NCI-H526 (cell line): Measurements from ENCODE around the gene PPIP5K1.

Experiments
- DNase-seq, 2 experiments: peaks; one replicate each; lab custom pipeline; 2025; lab: John Stamatoyannopoulos, UW

PPIP5K1 gene

DNA sequence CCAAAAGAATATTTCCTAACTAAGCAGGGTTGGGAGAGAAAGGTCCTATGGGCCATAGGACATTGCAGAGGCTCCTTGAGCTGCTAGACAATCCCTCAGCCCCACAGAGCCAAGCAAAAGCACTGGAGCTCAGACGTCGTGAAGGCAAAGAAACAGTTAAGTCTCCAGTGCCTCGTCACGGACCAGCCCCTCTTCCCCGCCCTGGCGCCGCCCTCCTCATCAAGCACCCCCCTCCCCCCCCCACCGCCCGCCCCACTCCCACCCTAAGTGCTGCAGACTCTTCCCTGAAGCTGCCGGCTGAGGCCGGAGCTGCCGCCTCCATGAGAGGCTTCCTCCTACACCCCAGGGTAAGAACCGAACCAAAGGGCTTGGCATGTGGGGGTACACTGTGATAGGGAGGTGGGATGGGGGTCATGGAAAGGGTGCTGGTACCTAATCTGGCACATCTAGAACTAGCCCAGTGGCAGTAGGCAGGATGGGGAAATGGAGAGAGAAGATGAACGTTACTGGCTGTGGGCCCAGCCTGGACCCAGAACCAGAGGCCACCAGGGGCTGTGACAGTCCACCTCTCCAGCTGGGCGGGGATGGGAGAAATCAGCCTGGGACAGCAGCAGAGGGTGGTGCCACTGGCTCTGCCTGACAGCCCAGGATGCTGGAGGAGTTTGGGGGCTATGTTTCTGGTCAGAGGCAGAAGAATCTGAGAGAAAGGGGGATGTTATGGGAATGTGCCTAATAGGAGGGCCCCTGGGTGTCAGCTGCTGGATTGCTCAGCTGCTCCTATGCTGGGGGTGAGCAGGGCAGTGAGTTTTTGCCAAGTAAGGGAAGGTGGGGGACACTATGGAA is 72.4 kb downstream of the PPIP5K1 start, which contains the start of gene MAP1A:
Gene MAP1A (plus strand): TSS at position 255 of the 843 bp plus-strand sequence. CDS start 3,866 bp downstream, outside the sequence.
- DNase-seq, result peak in 1 of 2 experiments; percentile 48

DNA sequence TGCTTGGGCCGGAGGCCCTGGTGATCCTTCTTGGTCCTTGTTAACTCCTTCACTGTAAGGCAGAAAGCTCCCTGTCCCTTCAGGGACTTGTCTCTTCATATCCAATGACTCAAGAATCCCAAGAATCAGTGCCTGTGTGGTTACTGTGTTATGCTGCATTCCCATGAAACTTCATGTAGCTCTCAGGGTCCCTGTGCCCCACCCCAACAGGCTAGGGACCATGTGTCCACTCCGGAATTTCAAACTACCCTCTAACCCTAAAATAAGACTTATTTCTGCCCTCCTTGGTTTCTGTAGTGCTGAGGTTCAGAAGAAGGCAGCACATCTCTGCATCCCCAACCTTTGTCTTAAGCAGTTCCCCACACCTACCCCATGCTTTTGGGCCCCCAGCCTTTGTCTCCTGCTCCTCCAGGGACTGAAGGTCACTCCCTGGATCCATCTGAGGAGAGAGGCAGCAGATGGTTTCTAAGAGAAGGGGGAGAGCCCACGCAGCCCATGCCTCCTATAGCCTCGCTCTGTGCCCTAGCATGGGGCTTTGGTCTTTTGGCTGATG is 73.1 kb downstream of the PPIP5K1 start:
- no peak for DNase-seq

DNA sequence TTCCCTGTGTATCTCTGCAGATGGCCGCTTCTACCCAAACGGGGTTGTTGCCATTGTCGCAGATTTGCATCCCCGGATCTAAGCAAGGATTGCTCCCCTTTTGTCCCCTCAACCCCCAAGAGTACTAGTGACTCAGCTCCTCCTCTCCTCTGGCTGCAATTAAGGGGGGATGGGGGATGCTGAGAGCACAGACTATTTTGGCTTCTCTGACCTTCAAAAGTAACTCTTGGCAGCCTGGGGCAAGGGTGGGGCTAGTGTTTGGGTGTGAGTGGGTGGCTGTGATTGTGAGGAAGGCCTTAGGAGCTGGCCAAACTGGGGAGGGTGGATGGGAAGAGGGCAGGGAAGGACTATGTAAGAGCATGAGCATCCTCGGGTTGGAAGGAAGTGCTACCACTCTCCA is 73.8 kb downstream of the PPIP5K1 start:
- DNase-seq, result no peak

DNA sequence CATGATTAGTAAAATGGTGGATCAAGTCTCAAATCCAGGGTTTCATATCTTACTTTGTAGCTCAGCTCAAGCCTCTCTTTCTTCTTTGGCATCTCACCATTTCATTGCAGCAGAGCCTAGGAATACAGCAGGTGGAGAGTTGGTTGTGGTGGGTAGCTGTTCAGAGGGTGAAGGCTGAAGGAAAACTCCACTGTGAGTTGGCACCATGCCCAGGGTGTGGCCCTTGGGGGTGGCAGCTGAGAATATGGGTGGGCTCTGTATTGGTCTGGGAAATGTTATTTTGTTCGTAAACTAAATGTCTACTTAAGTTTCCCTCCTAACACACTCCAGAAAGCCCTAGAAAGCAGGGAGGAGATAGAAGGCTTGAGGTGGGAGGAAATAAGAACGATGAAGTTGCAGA is 74.3 kb downstream of the PPIP5K1 start:
- DNase-seq, result no peak

DNA sequence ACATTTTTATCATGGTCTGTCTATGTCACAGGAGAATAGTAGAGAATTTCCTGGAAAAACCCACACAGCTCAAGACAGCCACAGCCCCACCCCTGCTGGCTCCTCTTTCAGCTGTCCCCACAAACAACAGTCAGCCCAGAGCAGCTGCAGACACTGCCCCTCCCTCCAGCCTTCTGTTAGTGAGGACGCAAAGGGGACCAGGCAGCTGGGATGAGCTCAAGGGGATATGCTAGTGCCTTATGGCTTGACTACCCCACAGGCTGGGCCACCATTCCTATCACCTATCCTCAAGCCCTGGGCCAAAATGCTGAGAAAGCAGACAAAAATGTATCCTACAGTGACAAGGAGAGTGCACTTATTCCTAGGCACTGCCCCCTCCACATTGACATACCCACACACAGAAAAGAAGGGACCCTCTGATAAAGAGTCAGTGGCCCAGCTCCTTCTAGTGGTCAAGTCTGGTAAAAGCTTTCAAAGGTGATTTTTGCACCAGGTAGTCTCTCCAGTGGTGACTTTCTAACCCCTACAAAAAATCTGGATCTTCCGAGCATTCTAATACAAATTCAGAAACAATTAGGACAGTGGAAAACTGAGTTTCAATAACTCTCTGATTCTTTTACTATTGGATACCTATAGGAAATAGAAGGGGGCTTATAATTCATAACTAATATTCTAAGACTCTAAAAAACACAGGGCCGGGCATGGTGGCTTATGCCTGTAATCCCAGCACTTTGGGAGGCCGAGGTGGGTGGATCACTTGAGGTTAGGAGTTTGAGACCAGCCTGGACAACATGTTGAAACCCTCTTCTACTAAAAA is 75.6 kb downstream of the PPIP5K1 start:
- DNase-seq, result peak; percentile 9 to 55

DNA sequence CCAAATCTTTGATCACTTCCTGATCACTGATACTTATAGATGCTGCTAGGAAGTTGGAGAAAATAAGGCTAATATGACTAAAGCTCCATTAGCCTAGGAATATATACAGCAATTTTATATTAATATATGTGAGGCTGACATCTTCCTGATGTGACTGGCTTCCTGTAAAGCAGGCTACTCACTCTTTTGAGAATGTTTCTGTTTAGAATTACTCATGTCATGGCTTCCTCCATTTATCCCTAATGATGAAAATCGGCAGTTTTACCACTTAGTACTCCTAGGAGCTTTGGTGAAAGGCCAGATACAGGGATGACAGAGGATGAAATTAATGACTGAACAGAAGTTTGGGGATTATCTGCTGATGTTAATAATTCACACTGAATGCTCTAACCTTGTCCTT is 76.5 kb downstream of the PPIP5K1 start:
- no peak for DNase-seq

DNA sequence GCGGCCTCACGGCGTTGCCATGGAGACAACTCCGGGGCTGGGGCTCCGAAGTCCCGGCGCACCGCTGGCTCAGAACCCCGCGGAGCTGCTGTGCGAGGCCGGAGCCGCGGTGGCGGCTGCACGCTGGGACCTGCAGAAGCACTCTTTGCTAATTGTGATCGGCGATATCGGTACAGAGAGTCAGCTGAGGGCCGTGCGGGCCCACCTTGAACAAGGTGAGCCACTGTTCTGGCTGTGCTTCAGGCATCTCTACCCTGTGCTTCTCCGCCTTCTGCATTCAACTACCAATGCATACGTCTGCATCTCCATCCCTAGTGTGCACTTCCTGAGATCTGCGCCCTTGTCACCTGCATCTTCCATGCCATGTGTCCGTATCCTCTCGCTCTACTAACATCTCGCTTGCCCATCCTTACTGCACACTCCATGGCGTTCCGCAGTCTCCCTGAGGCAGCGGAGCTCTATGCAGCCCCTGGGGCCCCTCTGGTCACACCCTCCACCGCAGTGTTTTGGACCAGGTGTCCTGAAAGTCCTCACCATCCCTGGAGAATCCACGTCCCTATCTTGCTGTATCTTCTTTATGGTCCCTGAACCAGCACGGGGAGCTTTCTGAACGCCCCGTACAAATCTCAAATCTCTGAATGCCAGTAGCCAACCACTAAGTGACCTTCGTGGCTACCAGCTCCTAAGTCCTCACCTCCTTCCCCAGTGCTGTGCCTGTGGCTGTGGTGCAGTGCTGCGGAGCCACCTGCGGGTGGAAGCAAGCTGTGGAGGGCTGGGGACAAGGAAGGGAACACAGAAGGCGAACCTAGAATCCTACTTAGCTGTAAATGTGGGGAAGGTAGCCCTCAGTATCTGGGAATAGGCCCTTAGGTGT is 78.8 kb downstream of the PPIP5K1 start:
- peak; percentile 42 to 64 for DNase-seq

- DNase-seq, result peak; percentile 96 to 99
Observed at GRCh38 chr15:43510200-43511011, 79.6 kb downstream of the PPIP5K1 start.

GRCh38 chr15:43509660-43510199 is 80.3 kb downstream of the PPIP5K1 start:
- no peak for DNase-seq

- DNase-seq, result no peak
Observed at GRCh38 chr15:43508991-43509659, 80.9 kb downstream of the PPIP5K1 start.

- no peak for DNase-seq
Observed at GRCh38 chr15:43508421-43508820, 81.6 kb downstream of the PPIP5K1 start.

DNA sequence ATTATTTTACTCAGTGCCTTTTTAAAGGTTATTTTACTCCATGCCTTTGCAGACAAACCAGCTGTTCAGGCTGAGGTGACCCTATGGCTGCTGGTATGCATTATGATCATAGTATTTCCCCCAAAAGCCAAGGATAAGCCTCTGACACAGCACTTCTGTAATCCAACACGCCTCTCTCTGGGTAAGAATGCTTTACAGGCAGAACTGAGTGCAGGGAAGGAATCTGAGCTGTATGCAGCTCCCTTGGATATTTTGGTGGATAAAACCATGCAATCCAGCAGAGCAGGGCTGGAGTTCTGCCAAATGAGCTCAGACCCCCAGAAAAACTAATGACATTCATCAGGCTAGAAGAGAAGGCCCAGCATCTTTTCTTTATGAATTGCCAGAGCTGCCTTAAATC is 84.3 kb downstream of the PPIP5K1 start:
- DNase-seq, result no peak

DNA sequence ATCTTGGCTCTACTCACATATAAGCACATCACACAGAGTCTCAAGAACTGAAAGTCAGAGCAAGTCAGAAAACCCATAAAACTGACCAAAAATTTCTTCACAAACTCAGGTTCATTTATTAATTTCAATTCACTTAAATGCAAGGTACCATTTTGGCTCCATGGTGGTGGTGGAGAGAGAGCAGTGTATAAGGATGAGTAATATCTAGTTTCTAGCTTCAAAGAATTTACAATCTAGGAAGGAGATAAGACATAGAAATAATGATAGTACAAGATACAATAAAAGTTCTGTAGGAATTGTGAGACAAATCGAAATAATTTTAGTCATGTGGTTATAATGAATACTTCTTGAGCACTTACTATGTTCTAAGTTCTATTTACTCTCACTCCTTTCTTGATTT is 90.4 kb downstream of the PPIP5K1 start:
- DNase-seq, result no peak

GRCh38 chr15:43498990-43499389 is 91.0 kb downstream of the PPIP5K1 start:
- no peak for DNase-seq

DNA sequence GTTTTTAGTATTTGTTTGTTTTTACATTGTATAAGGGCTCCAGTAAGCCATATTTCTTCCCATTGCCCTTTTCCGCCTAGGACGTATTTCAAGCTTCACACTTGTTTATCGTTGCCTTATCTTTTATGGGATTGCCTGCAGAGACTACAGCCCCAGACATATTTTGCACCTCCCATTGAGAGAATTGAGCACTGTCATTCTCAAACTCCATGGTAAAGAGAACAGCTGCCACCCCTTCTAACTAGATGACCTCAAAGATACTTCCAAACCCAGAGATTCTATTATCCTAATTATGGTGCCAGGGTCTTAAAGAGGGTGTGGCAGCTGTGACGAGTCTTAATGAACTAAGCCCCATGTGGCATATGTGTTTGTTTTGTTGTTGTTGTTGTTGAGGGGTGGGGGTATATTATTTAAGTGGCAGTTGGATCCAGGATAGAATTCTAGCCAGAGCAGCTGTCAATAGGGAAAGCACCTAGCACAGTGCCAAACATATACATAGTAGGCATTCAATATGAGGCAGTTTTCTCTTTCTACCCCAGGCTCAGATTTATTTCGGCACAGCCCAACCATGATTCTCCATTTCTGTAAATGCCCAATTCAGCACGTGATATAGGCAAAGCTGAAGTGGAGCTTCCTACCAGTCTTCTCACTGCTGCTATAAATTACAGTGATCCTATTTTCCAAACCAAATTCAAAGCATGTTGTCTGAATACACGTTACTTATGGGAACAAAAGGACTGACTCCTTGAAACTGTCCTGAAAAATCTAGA is 96.1 kb downstream of the PPIP5K1 start:
- no peak for DNase-seq

DNA sequence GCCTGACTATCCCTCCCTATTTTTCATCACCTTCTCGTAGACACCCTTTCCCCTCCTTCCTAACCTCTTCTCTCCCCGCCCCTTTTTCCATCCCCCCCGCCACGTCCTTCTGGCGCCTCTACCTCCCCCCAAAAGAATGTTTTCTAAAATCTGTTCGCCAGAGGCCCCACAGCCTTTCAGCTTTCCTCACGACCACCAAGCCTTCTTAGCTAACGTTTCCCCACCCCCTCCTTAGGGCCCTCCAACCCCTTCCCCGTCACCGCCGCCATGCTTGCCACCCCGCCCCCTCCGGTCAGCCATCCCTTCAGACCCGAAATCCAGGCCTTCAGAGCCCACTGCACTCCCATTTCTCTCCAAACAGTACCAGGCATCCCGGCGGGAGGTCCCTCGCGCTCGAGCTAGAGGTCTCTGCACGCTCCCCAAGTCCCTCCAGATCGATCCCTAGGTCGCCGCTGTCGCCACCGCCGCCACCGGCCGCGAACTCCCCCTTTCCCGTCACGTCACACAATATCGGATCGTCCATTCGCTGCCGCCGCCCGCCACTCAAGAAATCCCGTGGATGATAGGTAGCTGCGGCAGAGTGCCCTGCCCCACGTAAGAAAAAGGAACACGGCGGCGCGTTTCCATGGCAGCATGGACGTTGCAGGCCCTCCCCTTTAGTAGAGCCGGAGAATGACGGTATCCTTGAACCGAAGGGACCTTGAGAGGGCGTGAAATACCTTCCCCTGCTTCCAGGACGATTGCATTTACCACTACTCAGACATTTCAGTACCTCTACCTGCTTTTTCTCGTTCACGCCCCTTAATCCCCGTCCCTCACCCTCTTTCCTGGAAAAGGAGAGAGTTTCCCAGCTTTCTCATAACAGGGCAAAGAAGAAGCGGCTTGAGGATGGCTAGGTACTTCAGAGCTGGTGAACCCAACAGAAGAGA is 97.1 kb downstream of the PPIP5K1 start, which contains the start of gene TP53BP1:
Gene TP53BP1 (minus strand): TSS at position 484 of the 929 bp plus-strand sequence. CDS start 113 bp downstream, at position 371.
- DNase-seq, result peak; percentile 89 to 97

DNA sequence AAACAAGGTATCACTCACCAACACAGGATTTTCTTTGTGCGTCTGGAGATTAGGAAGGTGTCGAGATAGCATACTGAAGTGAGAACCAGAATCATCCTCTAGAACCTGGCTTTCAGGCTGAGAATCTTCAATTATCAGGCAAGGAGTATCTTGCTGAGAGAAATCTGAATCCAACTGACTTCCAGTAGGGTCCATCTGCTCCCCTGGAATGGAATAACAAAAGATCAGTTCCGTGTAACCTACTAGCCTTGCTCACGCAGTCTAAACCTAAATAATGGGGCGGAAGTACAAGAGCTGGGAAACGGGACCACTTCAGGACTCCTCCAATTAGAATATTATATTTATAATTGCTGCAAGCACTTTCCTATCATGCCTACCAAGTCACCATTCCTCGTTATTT is 97.7 kb downstream of the PPIP5K1 start:
- DNase-seq, result no peak

GRCh38 chr15:43489191-43489590 is 100.8 kb downstream of the PPIP5K1 start:
- DNase-seq, result no peak
